COR-L47 (cell line): ENCODE data around the gene ACSS3.

Experiments used
- DNase-seq: peaks from one replicate; lab custom pipeline; 2025; lab: John Stamatoyannopoulos, UW

Gene ACSS3

GRCh38 chr12:81296556-81297305, 218.9 kb downstream of the ACSS3 start:
- no peak for DNase-seq

- DNase-seq, result no peak
Measured at GRCh38 chr12:81297601-81298000, 219.7 kb downstream of the ACSS3 start.

GRCh38 chr12:81300454-81300853, 222.6 kb downstream of the ACSS3 start:
- no peak for DNase-seq

- no peak for DNase-seq
Measured at GRCh38 chr12:81303935-81304334, 226.1 kb downstream of the ACSS3 start.
